Sigmoid colon (tissue), 7 donors: Measurements from ENCODE around the gene RAPGEF2. TPM values are rescaled to one million over a fixed set of nuclear protein-coding genes. Genes with fewer than 3 reads are reported as not detected.
A peak's percentile ranks its signal among the peaks of the same experiment; 100 is the strongest.

ENCODE experiments used
- DNase-seq: peaks from one replicate; pipeline ENCODE4 v3.0.0-alpha.2; 2019
- H3K27ac ChIP-seq, 4 donors: fragments of 200-600 bp; sonication (generic); one replicate each; pipeline ENCODE4 v1.5.1; 2016 to 2019; ENCODE audit warnings: mild to moderate bottlenecking in 1 of 4
- H3K27me3 ChIP-seq, 3 donors: fragments of 200-600 bp; sonication (generic); one replicate each; pipeline ENCODE4 v1.5.1; 2019; ENCODE audit warnings: mild to moderate bottlenecking in 1 of 3
- H3K36me3 ChIP-seq, 4 donors: fragments of 200-600 bp; sonication (generic); one replicate each; pipeline ENCODE4 v1.5.1; 2016 to 2019
- H3K4me1 ChIP-seq, 4 donors: fragments of 200-600 bp; sonication (generic); one replicate each; pipeline ENCODE4 v1.5.1; 2017 to 2019
- H3K4me3 ChIP-seq, 4 donors: fragments of 200-600 bp; sonication (generic); one replicate each; pipeline ENCODE4 v1.5.1; 2017 to 2019; ENCODE audit warnings: mild to moderate bottlenecking in 2 of 4, moderate library complexity in 1 of 4
- H3K9me3 ChIP-seq, 4 donors: fragments of 200-600 bp in 3 of 4; sonication (generic) in 3 of 4; one replicate each; pipeline versions ENCODE4 v1.5.1 to v1.6.1; 2013 to 2019
- CTCF ChIP-seq, 4 experiments: fragments of 450-650 bp in 3 of 4; fragments of 200-600 bp in 1 of 4; IDR thresholded peaks; one replicate each; pipeline ENCODE4 v1.5.1; 2016 to 2019; ENCODE audit warnings: antibody characterized with exemption in 4 of 4, mild to moderate bottlenecking in 3 of 4, moderate library complexity in 2 of 4
- EP300 ChIP-seq, 4 donors: sonication (generic); formaldehyde crosslinking; IDR thresholded peaks; one replicate each; pipeline ENCODE4 v1.6.1; 2017; ENCODE audit warnings: antibody characterized with exemption in 4 of 4
- POLR2A ChIP-seq, 2 donors: fragments of 450-650 bp; IDR thresholded peaks; one replicate each; pipeline ENCODE4 v1.6.1; 2016; ENCODE audit warnings: antibody characterized with exemption in 2 of 2, mild to moderate bottlenecking in 2 of 2, moderate library complexity in 2 of 2
- POLR2AphosphoS5 ChIP-seq, 4 donors: sonication (generic); formaldehyde crosslinking; IDR thresholded peaks; one replicate each; pipeline ENCODE4 v1.6.1; 2017; ENCODE audit warnings: antibody characterized with exemption in 4 of 4
- WGBS, 2 donors: extraction: QIAGEN DNeasy Blood & Tissue Kit; methylation state at CpG; one replicate each; pipeline ENCODE4 v1.1.7; 2013; 5-methylcytosine and 5-hydroxymethylcytosine counted together
- intact Hi-C: fragments of 100-400 bp; cut with DNase I; formaldehyde crosslinking; loops from one replicate; pipeline ENCODE4 v1.15.1; 2023
- polyA plus RNA-seq, 3 donors: library from polyadenylated mRNA; stranded (reverse); fragments of 200-250 nt; gene quantifications; one replicate each; pipeline ENCODE4 v1.2.3, GENCODE V29; 2013
- total RNA-seq, 4 donors: library from RNA; depleted of rRNA; stranded (reverse); fragments of >200 nt; gene quantifications; one replicate each; pipeline ENCODE4 v1.1.0, GENCODE V29; 2016
- donor health status: healthy with polysubstance abuse.
- donor health status: Bipolar disorder and iron deficiency.
- donor health status: healthy.

The RAPGEF2 gene
- total and polyA plus RNA-seq, 7 donors, result 7.8 to 63.1 (median 34.2) TPM

- TF ChIP-seq CTCF (IDR thresholded peaks at IDR 0.05) (no peak), EP300 (IDR thresholded peaks at IDR 0.05) (no peak), POLR2A (IDR thresholded peaks at IDR 0.05) (no peak), POLR2AphosphoS5 (IDR thresholded peaks at IDR 0.05) (no peak)
- peaks cover 0 to 99% (median 74%) of the 10 kb centered on the region in 4 donors for H3K4me1 ChIP-seq
- intact Hi-C loops, result no loop called here
- no peak for DNase-seq
- H3K27ac ChIP-seq, result peak overlapping the region; percentile 36 to 68 (median 53)
- H3K9me3 ChIP-seq, result no peaks in the 10 kb centered on the region
- H3K4me3 ChIP-seq, result no peak overlapping the region
- 41 to 71% methylated on average over 4 of the region's 4 CpGs for WGBS, 2 donors
- H3K36me3 ChIP-seq, result no peaks in the 10 kb centered on the region
- H3K27me3 ChIP-seq, result no peaks in the 10 kb centered on the region
Measured at GRCh38 chr4:159141193-159141592, 38.3 kb downstream of the RAPGEF2 start.

GRCh38 chr4:159142241-159142640 lies 39.4 kb downstream of the RAPGEF2 start:
- TF ChIP-seq EP300 (IDR thresholded peaks at IDR 0.05), result no peak
- no peak for TF ChIP-seq CTCF (IDR thresholded peaks at IDR 0.05)
- TF ChIP-seq POLR2A (IDR thresholded peaks at IDR 0.05), result no peak
- no peak for TF ChIP-seq POLR2AphosphoS5 (IDR thresholded peaks at IDR 0.05)
- 63 to 70% methylated on average over 3 of the region's 3 CpGs for WGBS, 2 donors

GRCh38 chr4:159142681-159143384 lies 40.0 kb downstream of the RAPGEF2 start:
- H3K27me3 ChIP-seq, result no peaks in the 10 kb centered on the region
- no peak for TF ChIP-seq CTCF (IDR thresholded peaks at IDR 0.05)
- TF ChIP-seq EP300 (IDR thresholded peaks at IDR 0.05), result no peak
- no peak for TF ChIP-seq POLR2A (IDR thresholded peaks at IDR 0.05)
- no peak for TF ChIP-seq POLR2AphosphoS5 (IDR thresholded peaks at IDR 0.05)
- 90% methylated on average over 5 of the region's 5 CpGs for WGBS, 2 donors
- no peaks in the 10 kb centered on the region for H3K36me3 ChIP-seq
- no peak for DNase-seq
- peak overlapping the region in 2 of 4 donors; percentile 9 to 59 for H3K27ac ChIP-seq
- H3K4me3 ChIP-seq, result no peak overlapping the region
- intact Hi-C loops, result no loop called here
- H3K9me3 ChIP-seq, result no peaks in the 10 kb centered on the region
- H3K4me1 ChIP-seq, result peaks cover 0 to 99% (median 64%) of the 10 kb centered on the region in 4 donors

More at GRCh38 chr4:159142241-159142640, 39.4 kb downstream of the RAPGEF2 start:
- DNase-seq, result no peak
- H3K36me3 ChIP-seq, result no peaks in the 10 kb centered on the region
- no peak overlapping the region for H3K4me3 ChIP-seq
- H3K27ac ChIP-seq, result peak overlapping the region in 2 of 4 donors; percentile 59 to 68
- no peaks in the 10 kb centered on the region for H3K27me3 ChIP-seq
- peaks cover 0 to 99% (median 68%) of the 10 kb centered on the region in 4 donors for H3K4me1 ChIP-seq
- intact Hi-C loops, result no loop called here
- H3K9me3 ChIP-seq, result no peaks in the 10 kb centered on the region

GRCh38 chr4:159143687-159144086 lies 40.8 kb downstream of the RAPGEF2 start:
- Histone ChIP-seq H3K27ac (peak overlapping the region in 2 of 4 donors; percentile 9 to 59), H3K4me1 (peaks cover 0 to 91% (median 63%) of the 10 kb centered on the region in 4 donors), H3K36me3 (no peaks in the 10 kb centered on the region), H3K9me3 (no peaks in the 10 kb centered on the region), H3K27me3 (no peaks in the 10 kb centered on the region), H3K4me3 (no peak overlapping the region)
- no peak for TF ChIP-seq CTCF (IDR thresholded peaks at IDR 0.05)
- TF ChIP-seq POLR2A (IDR thresholded peaks at IDR 0.05), result no peak
- no peak for TF ChIP-seq POLR2AphosphoS5 (IDR thresholded peaks at IDR 0.05)
- TF ChIP-seq EP300 (IDR thresholded peaks at IDR 0.05), result no peak
- intact Hi-C loops, result no loop called here
- DNase-seq, result no peak
- WGBS, 2 donors, result 62 to 68% methylated on average over 3 of the region's 3 CpGs
